ENCODE data around the gene PSMB7. TPM values are rescaled to one million over a fixed set of nuclear protein-coding genes. Genes with fewer than 3 reads are reported as not detected.
A peak's percentile ranks its signal among the peaks of the same experiment; 100 is the strongest.

The PSMB7 gene
- total and polyA plus RNA-seq, 4 donors: 86.1 to 194 (median 149) TPM

DNA sequence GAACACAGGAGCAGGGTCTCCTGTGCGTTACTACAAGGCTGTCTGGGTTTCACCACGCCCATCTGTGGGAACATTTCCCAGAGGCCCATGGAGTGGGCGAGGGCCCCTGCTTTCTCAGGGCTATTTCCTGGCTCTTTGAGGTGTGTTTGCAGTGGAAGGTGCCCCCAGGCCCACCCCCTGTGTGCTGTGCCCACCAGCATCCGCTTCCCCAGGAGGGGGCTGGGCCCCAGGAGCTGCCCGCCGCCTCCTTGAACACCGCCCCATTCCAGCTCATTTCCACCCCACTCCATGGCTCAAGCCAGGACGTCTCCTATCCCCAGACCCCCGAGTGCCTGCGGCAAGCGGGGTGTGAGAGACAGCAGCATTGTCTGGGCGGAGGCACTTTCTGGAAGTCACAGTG, 87.0 kb downstream of the PSMB7 start:
- ATAC-seq (ENCODE audit: insufficient read depth, low FRiP score): no peak
- no peak overlapping the region for H3K27ac ChIP-seq (ENCODE audit: low read depth in 1 of 2, low read length in 1 of 2)
- no peaks in the 10 kb centered on the region for H3K4me1 ChIP-seq (ENCODE audit: control insufficient read depth in 5 of 5, insufficient read depth in 5 of 5, low read length in 5 of 5)
- WGBS, 2 donors: 96% methylated on average over 12 of the region's 12 CpGs
- DNase-seq: no peak
- no peaks in the 10 kb centered on the region for H3K27me3 ChIP-seq (ENCODE audit: control insufficient read depth in 3 of 3, insufficient read depth in 3 of 3, low read length in 2 of 3)
- peaks cover 0 to 79% (median 14%) of the 10 kb centered on the region in 4 donors for H3K36me3 ChIP-seq (ENCODE audit: control insufficient read depth in 4 of 4, insufficient read depth in 4 of 4, low read length in 4 of 4)
- no peaks in the 10 kb centered on the region for H3K9me3 ChIP-seq (ENCODE audit: control insufficient read depth in 4 of 4, insufficient read depth in 3 of 4, low read length in 3 of 4)
- no peak for TF ChIP-seq CTCF (IDR thresholded peaks at IDR 0.05; ENCODE audit: control extremely low read depth, extremely low read depth)
- no peak overlapping the region for H3K9ac ChIP-seq (ENCODE audit: insufficient read depth in 1 of 2, low read length in 2 of 2)
- H3K4me3 ChIP-seq: no peak overlapping the region

DNA sequence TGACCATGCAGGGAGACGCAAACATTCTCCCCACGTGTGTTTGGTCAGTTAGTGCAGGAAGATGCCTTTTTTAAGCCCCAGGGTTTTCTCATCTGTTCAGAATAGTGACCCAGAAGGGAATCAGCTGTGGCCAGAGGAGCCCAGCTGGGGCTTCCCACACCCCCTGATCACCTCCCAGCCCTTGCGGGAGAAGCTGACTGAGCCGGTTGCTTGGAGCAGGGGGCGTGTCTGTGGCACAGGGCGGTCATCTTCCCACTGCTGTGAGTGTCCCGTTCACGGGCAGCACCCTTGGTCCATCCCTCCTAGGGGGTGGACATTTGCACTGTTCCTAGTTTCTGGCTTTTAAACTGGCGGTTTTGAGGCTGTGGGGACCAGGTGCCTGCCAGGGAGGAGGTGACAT, 87.8 kb downstream of the PSMB7 start:
- Histone ChIP-seq H3K9ac (ENCODE audit: insufficient read depth in 1 of 2, low read length in 2 of 2) (no peak overlapping the region), H3K36me3 (ENCODE audit: control insufficient read depth in 4 of 4, insufficient read depth in 4 of 4, low read length in 4 of 4) (peaks cover 0 to 80% (median 15%) of the 10 kb centered on the region in 4 donors), H3K4me1 (ENCODE audit: control insufficient read depth in 5 of 5, insufficient read depth in 5 of 5, low read length in 5 of 5) (no peaks in the 10 kb centered on the region), H3K9me3 (ENCODE audit: control insufficient read depth in 4 of 4, insufficient read depth in 3 of 4, low read length in 3 of 4) (no peaks in the 10 kb centered on the region), H3K27me3 (ENCODE audit: control insufficient read depth in 3 of 3, insufficient read depth in 3 of 3, low read length in 2 of 3) (no peaks in the 10 kb centered on the region), H3K27ac (ENCODE audit: low read depth in 1 of 2, low read length in 1 of 2) (no peak overlapping the region), H3K4me3 (no peak overlapping the region)
- ATAC-seq (ENCODE audit: insufficient read depth, low FRiP score): no peak
- DNase-seq: no peak
- TF ChIP-seq CTCF (IDR thresholded peaks at IDR 0.05; ENCODE audit: control extremely low read depth, extremely low read depth): no peak
- WGBS, 2 donors: 88% methylated on average over 9 of the region's 9 CpGs

DNA sequence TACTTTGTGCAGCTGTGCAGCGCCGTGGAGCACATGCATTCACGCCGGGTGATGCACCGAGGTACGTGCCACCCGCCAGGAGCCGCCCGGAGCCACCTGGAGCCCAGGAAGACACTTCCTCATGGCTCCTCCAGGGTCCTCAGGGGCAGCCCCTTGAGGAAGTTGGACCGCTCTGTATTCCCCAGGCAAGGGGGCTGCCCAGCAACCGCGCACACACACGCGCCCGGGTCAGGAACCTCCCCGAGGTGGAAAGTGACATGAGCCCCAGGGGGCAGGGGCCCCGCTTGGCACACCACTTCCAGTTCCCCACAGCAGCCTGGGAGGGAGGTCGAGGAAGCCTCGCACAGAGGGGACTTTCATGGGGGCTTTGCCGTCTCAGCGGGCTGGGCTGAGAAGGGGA, 88.9 kb downstream of the PSMB7 start:
- no peak overlapping the region for H3K9ac ChIP-seq (ENCODE audit: insufficient read depth in 1 of 2, low read length in 2 of 2)
- WGBS, 2 donors: 89 to 90% methylated on average over 21 of the region's 21 CpGs
- H3K27ac ChIP-seq (ENCODE audit: low read depth in 1 of 2, low read length in 1 of 2): peak overlapping the region in 1 of 2 donors; percentile 1
- no peaks in the 10 kb centered on the region for H3K27me3 ChIP-seq (ENCODE audit: control insufficient read depth in 3 of 3, insufficient read depth in 3 of 3, low read length in 2 of 3)
- H3K9me3 ChIP-seq (ENCODE audit: control insufficient read depth in 4 of 4, insufficient read depth in 3 of 4, low read length in 3 of 4): no peaks in the 10 kb centered on the region
- ATAC-seq (ENCODE audit: insufficient read depth, low FRiP score): no peak
- DNase-seq: no peak
- no peaks in the 10 kb centered on the region for H3K4me1 ChIP-seq (ENCODE audit: control insufficient read depth in 5 of 5, insufficient read depth in 5 of 5, low read length in 5 of 5)
- no peak for TF ChIP-seq CTCF (IDR thresholded peaks at IDR 0.05; ENCODE audit: control extremely low read depth, extremely low read depth)
- peaks cover 0 to 77% (median 14%) of the 10 kb centered on the region in 4 donors for H3K36me3 ChIP-seq (ENCODE audit: control insufficient read depth in 4 of 4, insufficient read depth in 4 of 4, low read length in 4 of 4)
- H3K4me3 ChIP-seq: no peak overlapping the region

GRCh38 chr9:124325816-124326215, 89.4 kb downstream of the PSMB7 start:
- Histone ChIP-seq H3K9me3 (ENCODE audit: control insufficient read depth in 4 of 4, insufficient read depth in 3 of 4, low read length in 3 of 4) (no peaks in the 10 kb centered on the region), H3K36me3 (ENCODE audit: control insufficient read depth in 4 of 4, insufficient read depth in 4 of 4, low read length in 4 of 4) (peaks cover 0 to 80% (median 13%) of the 10 kb centered on the region in 4 donors), H3K27me3 (ENCODE audit: control insufficient read depth in 3 of 3, insufficient read depth in 3 of 3, low read length in 2 of 3) (no peaks in the 10 kb centered on the region), H3K27ac (ENCODE audit: low read depth in 1 of 2, low read length in 1 of 2) (no peak overlapping the region), H3K4me3 (no peak overlapping the region), H3K4me1 (ENCODE audit: control insufficient read depth in 5 of 5, insufficient read depth in 5 of 5, low read length in 5 of 5) (no peaks in the 10 kb centered on the region), H3K9ac (ENCODE audit: insufficient read depth in 1 of 2, low read length in 2 of 2) (no peak overlapping the region)
- TF ChIP-seq CTCF (IDR thresholded peaks at IDR 0.05; ENCODE audit: control extremely low read depth, extremely low read depth): no peak
- 80 to 95% methylated on average over 4 to 6 of the region's 6 CpGs for WGBS, 2 donors
- ATAC-seq (ENCODE audit: insufficient read depth, low FRiP score): no peak
- DNase-seq: no peak

Measured in lung (tissue), 12 donors.